Measurements from ENCODE around the gene LTBP1. TPM values are rescaled to one million over a fixed set of nuclear protein-coding genes. Genes with fewer than 3 reads are reported as not detected.

The LTBP1 gene
- total and polyA plus RNA-seq, 2 donors (not counting 1 experiment from before 2014, with no cell fraction given): 0.69 TPM; not detected in 1

DNA sequence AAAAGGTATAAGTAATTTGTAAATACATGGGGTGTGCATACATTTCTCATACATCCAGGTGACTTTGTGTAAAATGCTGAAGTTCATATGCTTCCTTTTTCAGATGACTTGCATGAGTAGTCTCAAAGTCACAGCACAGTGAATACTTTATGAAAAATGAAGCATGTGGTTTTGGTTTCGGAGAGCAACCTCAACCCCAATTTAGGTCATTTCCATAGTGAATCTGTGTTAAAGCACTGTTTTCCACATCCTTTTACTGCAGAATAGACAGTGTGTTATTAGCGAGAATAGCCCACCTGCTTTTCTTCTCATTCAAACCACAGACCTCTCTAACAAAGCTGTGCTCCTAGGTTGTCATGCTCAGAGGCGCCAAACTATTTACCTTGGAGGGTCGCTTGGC, 325.2 kb downstream of the LTBP1 start:
- Mint-ChIP-seq H3K27me3 (peaks cover 7% of the 10 kb centered on the region), H3K27ac (peak overlapping the region; percentile 60), H3K4me3 (peak overlapping the region; percentile 24), H3K9me3 (ENCODE audit: insufficient read depth) (no peaks in the 10 kb centered on the region), H3K4me1 (peaks cover 14% of the 10 kb centered on the region)
- H3K36me3 ChIP-seq (replicated peaks in 1 of 2; ENCODE audit: control extremely low read depth in 1 of 2, control insufficient read depth in 1 of 2, extremely low read depth in 1 of 2, insufficient read depth in 2 of 2, low read length in 1 of 2): no peaks in the 10 kb centered on the region
- 60% methylated on average over 1 of the region's 4 CpGs for WGBS (ENCODE audit: insufficient coverage)
- intact Hi-C loops (cut with micrococcal nuclease): no loop called here
- H3K9me3 ChIP-seq (ENCODE audit: control extremely low read depth in 1 of 3, control insufficient read depth in 2 of 3, insufficient read depth in 1 of 3, low read length in 2 of 3): peaks cover 0 to 3% (median 2%) of the 10 kb centered on the region in 3 donors
- POLR2A ChIA-PET: no interaction called here
- TF ChIP-seq EZH2 (IDR thresholded peaks at IDR 0.05; ENCODE audit: borderline replicate concordance, insufficient read depth, low read depth, low read length, poor library complexity, severe bottlenecking): no peak
- TF ChIP-seq, protein P1, sequence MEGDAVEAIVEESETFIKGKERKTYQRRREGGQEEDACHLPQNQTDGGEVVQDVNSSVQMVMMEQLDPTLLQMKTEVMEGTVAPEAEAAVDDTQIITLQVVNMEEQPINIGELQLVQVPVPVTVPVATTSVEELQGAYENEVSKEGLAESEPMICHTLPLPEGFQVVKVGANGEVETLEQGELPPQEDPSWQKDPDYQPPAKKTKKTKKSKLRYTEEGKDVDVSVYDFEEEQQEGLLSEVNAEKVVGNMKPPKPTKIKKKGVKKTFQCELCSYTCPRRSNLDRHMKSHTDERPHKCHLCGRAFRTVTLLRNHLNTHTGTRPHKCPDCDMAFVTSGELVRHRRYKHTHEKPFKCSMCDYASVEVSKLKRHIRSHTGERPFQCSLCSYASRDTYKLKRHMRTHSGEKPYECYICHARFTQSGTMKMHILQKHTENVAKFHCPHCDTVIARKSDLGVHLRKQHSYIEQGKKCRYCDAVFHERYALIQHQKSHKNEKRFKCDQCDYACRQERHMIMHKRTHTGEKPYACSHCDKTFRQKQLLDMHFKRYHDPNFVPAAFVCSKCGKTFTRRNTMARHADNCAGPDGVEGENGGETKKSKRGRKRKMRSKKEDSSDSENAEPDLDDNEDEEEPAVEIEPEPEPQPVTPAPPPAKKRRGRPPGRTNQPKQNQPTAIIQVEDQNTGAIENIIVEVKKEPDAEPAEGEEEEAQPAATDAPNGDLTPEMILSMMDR (IDR thresholded peaks at IDR 0.05): no peak
- DNase-seq: peak; percentile 64
- CTCF ChIA-PET: no interaction called here
- no peaks in the 10 kb centered on the region for H4K20me1 ChIP-seq (ENCODE audit: control insufficient read depth, insufficient read depth, low read length, poor library complexity, severe bottlenecking)
- peak; percentile 76 for ATAC-seq (ENCODE audit: low read depth)
- H3K27me3 ChIP-seq (replicated peaks in 1 of 4; ENCODE audit: control extremely low read depth in 1 of 4, control insufficient read depth in 3 of 4, insufficient read depth in 4 of 4, low read length in 3 of 4): peaks cover 0 to 4% (median 0%) of the 10 kb centered on the region in 4 experiments
- H3K4me3 ChIP-seq (ENCODE audit: control extremely low read depth in 1 of 5, extremely low read depth in 1 of 5, insufficient read depth in 1 of 5, low read depth in 2 of 5, low read length in 4 of 5): no peak overlapping the region
- peak overlapping the region; percentile 45 for H3K4me2 ChIP-seq (replicated peaks; ENCODE audit: low read depth, low read length, poor library complexity, severe bottlenecking)
- peaks cover 10 to 12% of the 10 kb centered on the region in 2 donors for H3K4me1 ChIP-seq (ENCODE audit: control insufficient read depth in 2 of 2, insufficient read depth in 2 of 2, low read length in 2 of 2)
- H3K79me2 ChIP-seq (ENCODE audit: control insufficient read depth, insufficient read depth, low read length): no peaks in the 10 kb centered on the region
- no peak overlapping the region for H3K9ac ChIP-seq (ENCODE audit: low read length)
- no peak overlapping the region for H3K27ac ChIP-seq (ENCODE audit: low read length in 2 of 2)
- H2AFZ ChIP-seq (ENCODE audit: insufficient read depth, low read depth, low read length, poor library complexity, severe bottlenecking): no peak overlapping the region

GRCh38 chr2:33273479-33273878, 326.7 kb downstream of the LTBP1 start:
- H3K4me3 Mint-ChIP-seq: no peak overlapping the region
- POLR2A ChIA-PET: no interaction called here
- DNase-seq: no peak
- H3K27ac Mint-ChIP-seq: no peak overlapping the region
- peaks cover 0 to 4% (median 0%) of the 10 kb centered on the region in 4 experiments for H3K27me3 ChIP-seq (replicated peaks in 1 of 4; ENCODE audit: control extremely low read depth in 1 of 4, control insufficient read depth in 3 of 4, insufficient read depth in 4 of 4, low read length in 3 of 4)
- peaks cover 10 to 12% of the 10 kb centered on the region in 2 donors for H3K4me1 ChIP-seq (ENCODE audit: control insufficient read depth in 2 of 2, insufficient read depth in 2 of 2, low read length in 2 of 2)
- H3K36me3 ChIP-seq (replicated peaks in 1 of 2; ENCODE audit: control extremely low read depth in 1 of 2, control insufficient read depth in 1 of 2, extremely low read depth in 1 of 2, insufficient read depth in 2 of 2, low read length in 1 of 2): no peaks in the 10 kb centered on the region
- CTCF ChIA-PET: no interaction called here
- H3K27me3 Mint-ChIP-seq: peaks cover 8% of the 10 kb centered on the region
- ATAC-seq (ENCODE audit: low read depth): no peak
- TF ChIP-seq EZH2 (IDR thresholded peaks at IDR 0.05; ENCODE audit: borderline replicate concordance, insufficient read depth, low read depth, low read length, poor library complexity, severe bottlenecking): no peak
- TF ChIP-seq, protein P1 (IDR thresholded peaks at IDR 0.05): no peak
- H3K4me3 ChIP-seq (ENCODE audit: control extremely low read depth in 1 of 5, extremely low read depth in 1 of 5, insufficient read depth in 1 of 5, low read depth in 2 of 5, low read length in 4 of 5): no peak overlapping the region
- H3K9me3 ChIP-seq (ENCODE audit: control extremely low read depth in 1 of 3, control insufficient read depth in 2 of 3, insufficient read depth in 1 of 3, low read length in 2 of 3): no peaks in the 10 kb centered on the region
- no peaks in the 10 kb centered on the region for H3K9me3 Mint-ChIP-seq (ENCODE audit: insufficient read depth)
- no peak overlapping the region for H3K27ac ChIP-seq (ENCODE audit: low read length in 2 of 2)
- no peaks in the 10 kb centered on the region for H4K20me1 ChIP-seq (ENCODE audit: control insufficient read depth, insufficient read depth, low read length, poor library complexity, severe bottlenecking)
- H2AFZ ChIP-seq (ENCODE audit: insufficient read depth, low read depth, low read length, poor library complexity, severe bottlenecking): no peak overlapping the region
- no peaks in the 10 kb centered on the region for H3K79me2 ChIP-seq (ENCODE audit: control insufficient read depth, insufficient read depth, low read length)
- intact Hi-C loops (cut with micrococcal nuclease): no loop called here
- H3K9ac ChIP-seq (ENCODE audit: low read length): no peak overlapping the region
- no CpG with 5 or more reads among the region's 1 CpG for WGBS (ENCODE audit: insufficient coverage)
- H3K4me2 ChIP-seq (replicated peaks; ENCODE audit: low read depth, low read length, poor library complexity, severe bottlenecking): no peak overlapping the region
- H3K4me1 Mint-ChIP-seq: peaks cover 14% of the 10 kb centered on the region
